HG02970 (cell line): ENCODE data around the gene PHOX2A.
"Not testable (repeated sequence)": the region's sequence is repeated elsewhere in the genome, so short reads cannot be mapped to it uniquely, and the experiment has no call there.

Source experiments
- ATAC-seq: cut with Tn5 transposase; IDR thresholded peaks from one replicate; pipeline ENCODE4 v1.9.1; 2021; ENCODE audit warnings: mild to moderate bottlenecking, moderate library complexity, moderate number of reproducible peaks; ENCODE audit not compliant: unreplicated experiment, low FRiP score

The PHOX2A gene

DNA sequence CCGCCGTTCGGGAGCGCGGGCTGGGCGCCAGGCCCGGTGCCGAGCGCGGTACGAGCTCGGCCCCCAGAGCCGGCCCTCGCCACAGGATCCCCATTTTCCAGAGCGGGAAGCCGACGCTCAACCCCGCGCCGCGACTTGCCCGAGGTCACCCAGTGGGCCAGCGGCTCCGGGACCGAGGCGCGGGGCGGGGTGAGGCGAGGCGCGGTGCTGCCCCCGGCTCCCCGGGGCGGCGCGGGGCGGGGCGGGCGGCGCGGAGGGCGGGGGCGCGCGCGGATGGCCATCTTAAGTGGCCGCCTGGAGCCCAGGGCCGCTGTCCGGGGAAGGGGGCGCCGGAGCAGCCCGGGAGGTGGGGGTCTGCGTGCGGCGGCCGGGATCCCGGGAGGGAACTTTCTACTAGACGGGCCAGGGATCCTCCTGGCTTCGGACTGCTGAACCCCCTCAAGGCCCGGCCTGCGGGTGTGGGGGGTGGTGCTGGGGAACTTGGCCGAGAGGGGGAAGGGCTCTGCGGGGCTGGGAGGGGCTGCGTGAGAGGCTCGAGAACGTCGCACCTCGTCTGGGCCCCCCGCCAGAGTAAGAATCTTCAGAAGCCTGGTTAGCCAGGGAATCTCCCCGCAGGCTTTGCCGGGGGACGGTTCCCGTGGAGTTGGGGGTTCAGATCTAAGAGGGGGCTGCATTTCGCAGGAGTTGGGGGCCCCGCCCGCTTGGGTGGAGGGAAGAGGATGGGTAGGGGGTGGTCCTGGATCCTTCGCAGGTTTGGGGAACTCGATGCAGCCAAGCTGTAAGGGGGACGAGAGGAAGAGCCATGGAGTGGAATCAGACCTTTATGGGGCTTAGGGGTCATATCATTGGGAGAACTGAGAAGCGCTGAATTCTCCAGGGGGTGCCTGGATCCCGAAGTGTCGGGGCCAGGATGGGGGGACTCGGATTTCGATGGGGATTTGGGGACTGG, 20.1 kb downstream of the PHOX2A start:
- ATAC-seq = peak; percentile 52

DNA sequence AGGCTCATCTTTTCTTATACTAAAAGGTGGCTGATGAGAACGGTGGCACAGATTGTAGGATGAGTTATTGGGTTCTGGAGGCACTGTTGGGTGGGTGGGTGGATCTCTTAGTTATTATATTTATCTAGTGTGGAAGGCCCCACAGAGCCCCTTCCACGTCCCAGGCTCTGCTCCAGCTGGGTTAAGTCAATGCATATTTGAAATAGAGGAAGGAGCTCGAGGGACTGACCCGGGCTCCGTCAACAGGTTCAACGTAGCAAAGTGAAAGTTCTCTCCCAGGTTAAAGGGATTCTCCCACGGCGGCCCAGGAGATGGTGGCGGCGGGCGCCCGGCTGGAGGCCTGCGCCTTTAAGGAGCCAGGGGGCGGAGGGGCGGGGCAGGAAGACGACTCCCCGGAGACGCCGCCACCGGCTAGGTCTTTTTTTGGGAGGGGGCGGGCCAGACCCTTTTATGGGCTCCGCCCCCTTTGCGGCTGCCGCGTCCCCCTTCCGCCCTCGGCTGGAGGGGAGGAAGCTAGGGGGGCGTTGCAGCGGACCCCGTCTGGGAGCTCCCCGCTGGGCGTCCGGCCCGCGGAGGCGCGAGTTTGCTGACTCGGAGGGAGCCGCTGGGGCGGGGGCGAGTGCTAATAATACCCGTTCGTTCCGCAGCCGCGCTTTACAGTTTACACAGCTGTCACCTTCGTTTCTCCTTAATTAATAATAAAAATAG, 20.9 kb downstream of the PHOX2A start:
- peak; percentile 78 for ATAC-seq

GRCh38 chr11:72222106-72222891, 21.7 kb downstream of the PHOX2A start:
- ATAC-seq = no peak

- no peak for ATAC-seq
Measured at GRCh38 chr11:72221386-72222075, 22.4 kb downstream of the PHOX2A start.

DNA sequence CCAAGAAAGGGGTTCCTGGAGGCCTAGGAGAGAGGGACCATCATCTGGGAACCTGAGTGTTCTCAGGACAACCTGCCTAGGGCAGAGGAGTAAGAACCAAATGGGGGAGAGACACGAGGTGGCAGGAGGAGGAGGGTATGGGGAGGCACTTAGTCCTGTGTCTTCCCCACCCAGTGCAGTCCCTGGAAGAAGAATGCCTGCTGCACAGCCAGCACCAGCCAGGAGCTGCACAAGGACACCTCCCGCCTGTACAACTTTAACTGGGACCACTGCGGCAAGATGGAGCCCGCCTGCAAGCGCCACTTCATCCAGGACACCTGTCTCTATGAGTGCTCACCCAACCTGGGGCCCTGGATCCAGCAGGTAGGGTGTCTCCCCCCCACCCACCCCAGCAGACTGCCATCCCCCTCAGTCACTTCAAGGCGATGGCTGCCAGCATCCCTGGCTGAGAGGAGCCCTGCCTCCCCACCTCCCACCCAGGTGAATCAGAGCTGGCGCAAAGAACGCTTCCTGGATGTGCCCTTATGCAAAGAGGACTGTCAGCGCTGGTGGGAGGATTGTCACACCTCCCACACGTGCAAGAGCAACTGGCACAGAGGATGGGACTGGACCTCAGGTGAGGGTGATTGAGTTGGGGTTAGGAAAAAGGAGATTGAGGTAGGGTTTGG, 23.1 kb downstream of the PHOX2A start:
- ATAC-seq = no peak

GRCh38 chr11:72218251-72218745, 25.7 kb downstream of the PHOX2A start:
- ATAC-seq = no peak

DNA sequence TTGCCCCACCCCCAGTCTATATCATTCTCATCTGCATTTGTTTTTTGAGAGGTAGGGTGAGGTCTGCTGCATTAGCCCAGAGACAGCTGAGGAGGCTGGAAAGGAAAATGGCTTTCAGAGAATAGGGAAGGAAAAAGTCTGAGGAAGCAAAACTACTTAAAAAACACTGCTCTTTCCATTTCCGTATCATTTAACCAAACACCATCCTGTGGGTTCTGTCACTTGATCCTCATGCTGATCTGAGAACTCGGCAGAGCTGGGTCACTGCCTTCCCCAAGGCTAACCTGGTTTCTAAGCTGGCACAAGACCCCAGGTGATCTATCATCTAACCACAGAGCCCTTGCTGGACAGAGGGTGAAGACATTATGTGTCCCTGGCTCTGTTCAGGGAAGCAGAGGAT, 26.1 kb downstream of the PHOX2A start:
- no peak for ATAC-seq

- no peak for ATAC-seq
Measured at GRCh38 chr11:72216638-72217037, 27.3 kb downstream of the PHOX2A start, which contains the start of gene FOLR2. Gene FOLR2, plus strand, starts transcription at chr11:72216794. Its CDS starts 1,791 bp downstream, at chr11:72218585.

DNA sequence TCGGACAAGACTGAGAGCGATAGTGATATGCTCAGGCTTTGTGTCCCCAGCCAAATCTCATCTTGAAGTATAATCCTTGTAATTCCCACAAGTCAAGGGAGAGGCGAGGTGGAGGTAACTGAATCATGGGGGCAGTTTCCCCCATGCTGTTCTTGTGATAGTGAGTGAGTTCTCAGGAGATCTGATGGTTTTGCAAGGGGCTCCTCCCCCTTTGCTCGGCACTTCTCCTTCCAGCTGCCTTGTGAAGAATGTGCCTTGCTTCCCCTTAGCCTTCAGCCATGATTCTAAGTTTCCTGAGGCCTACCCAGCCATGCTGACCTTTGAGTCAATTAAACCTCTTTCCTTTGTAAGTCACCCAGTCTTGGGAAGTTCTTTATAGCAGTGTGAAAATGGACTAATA, 34.9 kb downstream of the PHOX2A start:
- ATAC-seq = no peak

DNA sequence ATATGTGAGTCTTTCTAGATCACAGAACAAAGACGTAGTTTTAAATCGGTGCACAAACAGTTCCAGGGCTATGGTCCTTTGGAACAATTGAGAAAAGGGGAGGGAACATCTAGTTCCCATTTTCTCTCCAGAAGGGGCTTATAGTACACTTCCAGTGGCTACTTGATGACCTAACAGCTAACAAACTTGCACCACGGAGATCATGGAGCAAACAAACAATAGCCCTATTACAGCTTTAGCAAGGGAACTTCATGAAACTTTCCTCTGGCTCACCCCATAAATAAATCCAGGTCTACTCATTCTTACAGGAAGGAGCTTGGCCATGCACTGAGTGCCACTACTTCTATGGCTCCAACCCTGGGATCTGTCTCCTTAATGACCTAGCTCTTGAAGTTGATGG, 35.7 kb downstream of the PHOX2A start:
- no peak for ATAC-seq

DNA sequence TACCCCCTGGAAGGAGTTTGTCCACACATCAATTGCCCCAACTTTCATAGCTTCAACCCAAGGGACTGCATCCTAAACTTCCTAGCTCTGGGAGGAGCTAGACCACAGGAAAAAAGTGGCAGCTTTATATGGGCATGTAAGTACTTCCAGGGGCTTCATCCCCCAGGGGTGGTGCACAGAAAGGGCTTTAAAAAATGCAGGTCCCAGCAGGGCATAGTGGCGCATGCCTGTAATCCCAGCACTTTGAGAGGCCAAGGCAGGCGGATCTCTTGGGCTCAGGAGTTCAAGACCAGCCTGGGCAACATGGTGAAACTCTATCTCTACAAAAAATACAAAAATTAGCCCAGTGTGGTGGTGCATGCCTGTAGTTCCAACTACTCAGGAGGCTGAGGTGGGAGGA, 37.2 kb downstream of the PHOX2A start:
- not testable (repeated sequence) for ATAC-seq

DNA sequence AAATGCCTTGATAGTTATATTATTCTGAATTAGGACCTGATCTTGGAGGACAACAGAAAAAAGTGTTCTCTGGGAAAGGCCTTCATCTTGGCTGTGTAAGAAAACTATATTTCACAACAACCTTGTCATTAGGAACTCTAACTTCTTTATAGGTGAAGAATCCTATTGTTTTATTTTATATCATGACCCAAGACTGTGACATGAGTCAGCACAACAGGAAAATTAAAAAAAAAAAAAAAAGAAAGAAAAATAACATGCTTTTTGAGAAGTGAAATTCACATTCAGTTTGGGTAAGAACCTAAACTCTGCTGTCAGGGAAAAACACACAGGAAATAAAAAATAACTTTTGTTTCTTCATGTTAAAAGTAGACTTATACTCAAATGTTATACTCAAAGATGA, 39.1 kb downstream of the PHOX2A start:
- no peak for ATAC-seq

GRCh38 chr11:72203163-72203562, 40.8 kb downstream of the PHOX2A start:
- ATAC-seq = no peak

DNA sequence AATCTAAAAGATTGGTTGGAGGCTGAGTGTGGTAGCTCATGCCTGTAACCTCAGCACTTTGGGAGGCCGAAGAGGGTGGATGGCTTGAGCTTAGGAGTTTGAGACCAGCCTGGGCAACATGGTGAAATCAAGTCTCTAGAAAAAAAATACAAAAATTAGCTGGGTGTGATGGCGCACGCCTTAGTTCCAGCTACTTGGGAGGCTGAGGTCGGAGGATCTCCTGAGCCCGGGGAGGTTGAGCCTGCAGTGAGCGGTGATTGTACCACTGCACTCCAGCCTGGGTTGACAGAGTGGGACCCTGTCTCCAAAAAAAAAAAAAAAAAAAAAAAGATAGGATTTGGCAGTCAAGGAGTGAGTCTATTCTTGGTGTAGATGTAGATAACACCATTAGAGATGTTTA, 41.4 kb downstream of the PHOX2A start:
- no peak for ATAC-seq

DNA sequence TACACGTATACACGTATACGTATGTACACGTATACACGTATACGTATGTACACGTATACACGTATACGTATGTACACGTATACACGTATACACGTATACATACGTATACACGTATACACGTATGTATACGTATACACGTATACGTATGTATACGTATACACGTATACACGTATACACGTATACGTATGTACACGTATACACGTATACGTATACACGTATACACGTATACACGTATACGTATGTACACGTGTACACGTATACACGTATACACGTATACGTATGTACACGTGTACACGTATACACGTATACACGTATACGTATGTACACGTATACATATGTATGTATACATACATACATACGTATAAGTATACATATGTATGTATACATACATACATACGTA, 42.5 kb downstream of the PHOX2A start:
- ATAC-seq = not testable (repeated sequence)

DNA sequence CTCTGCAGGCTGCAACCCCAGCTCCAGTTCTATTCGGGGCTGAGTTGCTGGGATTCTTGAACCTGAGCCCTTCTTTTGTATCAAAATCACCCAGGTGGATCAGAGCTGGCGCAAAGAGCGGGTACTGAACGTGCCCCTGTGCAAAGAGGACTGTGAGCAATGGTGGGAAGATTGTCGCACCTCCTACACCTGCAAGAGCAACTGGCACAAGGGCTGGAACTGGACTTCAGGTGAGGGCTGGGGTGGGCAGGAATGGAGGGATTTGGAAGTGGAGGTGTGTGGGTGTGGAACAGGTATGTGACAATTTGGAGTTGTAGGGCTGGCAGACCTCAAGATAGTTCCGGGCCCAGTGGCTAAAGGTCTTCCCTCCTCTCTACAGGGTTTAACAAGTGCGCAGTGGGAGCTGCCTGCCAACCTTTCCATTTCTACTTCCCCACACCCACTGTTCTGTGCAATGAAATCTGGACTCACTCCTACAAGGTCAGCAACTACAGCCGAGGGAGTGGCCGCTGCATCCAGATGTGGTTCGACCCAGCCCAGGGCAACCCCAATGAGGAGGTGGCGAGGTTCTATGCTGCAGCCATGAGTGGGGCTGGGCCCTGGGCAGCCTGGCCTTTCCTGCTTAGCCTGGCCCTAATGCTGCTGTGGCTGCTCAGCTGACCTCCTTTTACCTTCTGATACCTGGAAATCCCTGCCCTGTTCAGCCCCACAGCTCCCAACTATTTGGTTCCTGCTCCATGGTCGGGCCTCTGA, 48.3 kb downstream of the PHOX2A start:
- ATAC-seq = no peak

- ATAC-seq = no peak
Measured at GRCh38 chr11:72191961-72192381, 52.0 kb downstream of the PHOX2A start, which contains the start of gene FOLR1. Gene FOLR1, plus strand, starts transcription at chr11:72192140. Its CDS starts 34 bp downstream, at chr11:72192174.

DNA sequence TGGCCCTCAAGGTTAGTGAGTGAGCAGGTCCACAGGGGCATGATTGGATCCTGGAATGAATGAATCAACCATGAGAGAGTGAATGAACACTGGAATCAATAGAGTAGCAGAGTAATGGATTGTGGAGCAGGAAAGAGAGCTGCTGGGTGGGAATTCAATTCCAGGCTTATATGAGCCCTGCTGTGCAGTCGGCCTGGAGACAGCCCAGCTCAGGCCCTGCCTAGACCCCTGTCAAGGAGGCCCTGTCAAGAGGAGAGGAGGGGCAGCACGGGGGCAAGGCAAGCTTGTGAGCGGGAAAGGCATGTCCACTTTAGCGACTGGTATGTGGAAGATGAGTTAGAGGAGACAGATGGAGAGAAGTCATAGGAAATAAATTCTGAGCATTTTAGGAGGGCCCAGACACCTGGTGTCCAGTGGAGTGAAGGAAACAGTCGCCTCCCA, 53.3 kb downstream of the PHOX2A start:
- no peak for ATAC-seq
